HUES48 (cell line): Measurements from ENCODE around the gene ZNF638.

ENCODE experiments used
- H3K27ac ChIP-seq: one replicate; pipeline ENCODE4 v1.7.0; 2013; ENCODE audit warnings: low read depth, low read length, inconsistent platforms
- H3K27me3 ChIP-seq: 2 replicates; pipeline ENCODE4 v1.6.1; 2013; ENCODE audit warnings: mild to moderate bottlenecking, low read length; ENCODE audit not compliant: control insufficient read depth, insufficient read depth
- H3K36me3 ChIP-seq: 2 replicates; pipeline ENCODE4 v1.6.1; 2013; ENCODE audit warnings: low read length; ENCODE audit not compliant: control insufficient read depth, insufficient read depth
- H3K4me1 ChIP-seq: 2 replicates; pipeline ENCODE4 v1.6.1; 2013; ENCODE audit warnings: mild to moderate bottlenecking, low read length; ENCODE audit not compliant: control insufficient read depth, insufficient read depth
- H3K4me3 ChIP-seq: 2 replicates; pipeline ENCODE4 v1.5.1; 2013; ENCODE audit warnings: mild to moderate bottlenecking, low read depth, low read length
- H3K9ac ChIP-seq: 2 replicates; pipeline ENCODE4 v1.6.1; 2013; ENCODE audit warnings: mild to moderate bottlenecking, low read depth, low read length, moderate library complexity
- H3K9me3 ChIP-seq: 2 replicates; pipeline ENCODE4 v1.6.1; 2013; ENCODE audit warnings: low read length; ENCODE audit not compliant: control insufficient read depth, insufficient read depth

Gene ZNF638

GRCh38 chr2:71462641-71463341, 131.2 kb downstream of the ZNF638 start:
- Histone ChIP-seq H3K4me3 (no peak overlapping the region), H3K36me3 (no peaks in the 10 kb centered on the region), H3K4me1 (peaks cover 22% of the 10 kb centered on the region), H3K27ac (no peak overlapping the region), H3K9me3 (no peaks in the 10 kb centered on the region; the same call in 1 of the 2 replicates), H3K9ac (no peak overlapping the region), H3K27me3 (peaks cover 89% of the 10 kb centered on the region)

GRCh38 chr2:71463342-71463654, 131.7 kb downstream of the ZNF638 start:
- Histone ChIP-seq H3K27me3 (peaks cover 94% of the 10 kb centered on the region), H3K36me3 (no peaks in the 10 kb centered on the region), H3K9me3 (no peaks in the 10 kb centered on the region; the same call in 1 of the 2 replicates), H3K4me3 (no peak overlapping the region), H3K9ac (no peak overlapping the region), H3K27ac (no peak overlapping the region), H3K4me1 (peaks cover 22% of the 10 kb centered on the region)

DNA sequence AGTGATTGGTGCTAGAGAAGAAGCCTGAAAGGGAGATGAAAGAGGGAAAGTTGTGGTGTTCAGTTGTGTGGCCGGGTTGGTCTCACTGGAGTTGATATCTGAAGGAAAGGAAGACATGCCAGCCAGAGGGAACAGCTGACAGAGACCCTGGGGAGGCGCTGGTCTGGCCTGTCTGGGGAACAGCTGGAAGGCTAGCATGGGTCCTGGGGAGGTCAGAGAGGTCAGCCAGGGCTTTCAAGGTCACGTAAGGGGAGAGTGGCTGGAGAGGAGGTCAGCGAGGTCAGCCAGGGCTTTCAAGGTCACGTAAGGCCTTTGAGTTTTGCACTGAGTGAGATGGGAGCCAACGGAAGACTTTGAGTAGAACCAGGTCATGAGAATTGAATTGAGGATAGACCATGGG, 132.8 kb downstream of the ZNF638 start:
- peaks cover 22% of the 10 kb centered on the region for H3K4me1 ChIP-seq
- no peaks in the 10 kb centered on the region for H3K36me3 ChIP-seq
- H3K4me3 ChIP-seq = no peak overlapping the region
- no peaks in the 10 kb centered on the region; the same call in 1 of the 2 replicates for H3K9me3 ChIP-seq
- peaks cover 96% of the 10 kb centered on the region for H3K27me3 ChIP-seq
- H3K27ac ChIP-seq = no peak overlapping the region
- no peak overlapping the region for H3K9ac ChIP-seq

- Histone ChIP-seq H3K27ac (no peak overlapping the region), H3K27me3 (peaks cover 91% of the 10 kb centered on the region), H3K9ac (no peak overlapping the region), H3K36me3 (no peaks in the 10 kb centered on the region), H3K4me3 (peak overlapping the region; percentile 69), H3K9me3 (no peaks in the 10 kb centered on the region; the same call in 1 of the 2 replicates), H3K4me1 (peaks cover 22% of the 10 kb centered on the region)
Measured at GRCh38 chr2:71465356-71465755, 133.8 kb downstream of the ZNF638 start.

DNA sequence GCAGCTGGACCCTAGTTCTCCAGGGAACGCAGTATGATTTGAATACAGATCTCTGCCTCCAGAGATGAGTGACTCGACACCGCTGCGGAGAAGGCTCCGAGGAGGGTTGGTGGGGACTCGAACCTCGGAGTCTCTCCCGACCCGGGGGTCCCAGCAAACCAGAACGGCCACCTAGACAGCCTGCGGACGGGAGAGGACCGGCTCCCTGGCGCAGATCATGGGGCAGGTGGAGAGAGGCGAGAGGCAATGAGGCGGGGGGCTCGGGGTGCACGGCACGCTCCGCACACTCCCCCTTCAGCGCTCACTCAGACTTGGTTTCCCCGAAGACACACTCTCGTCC, 134.3 kb downstream of the ZNF638 start:
- Histone ChIP-seq H3K9ac (no peak overlapping the region), H3K36me3 (no peaks in the 10 kb centered on the region), H3K4me3 (peak overlapping the region; percentile 69)

GRCh38 chr2:71466301-71467179, 135.0 kb downstream of the ZNF638 start:
- Histone ChIP-seq H3K27me3 (peaks cover 83% of the 10 kb centered on the region), H3K36me3 (no peaks in the 10 kb centered on the region), H3K4me1 (peaks cover 17% of the 10 kb centered on the region), H3K9ac (no peak overlapping the region), H3K9me3 (no peaks in the 10 kb centered on the region; the same call in 1 of the 2 replicates), H3K27ac (no peak overlapping the region), H3K4me3 (peak overlapping the region; percentile 69)

More for the DNA sequence above, 134.3 kb downstream of the ZNF638 start:
- Histone ChIP-seq H3K27me3 (peaks cover 89% of the 10 kb centered on the region), H3K4me1 (peaks cover 21% of the 10 kb centered on the region), H3K27ac (no peak overlapping the region), H3K9me3 (no peaks in the 10 kb centered on the region; the same call in 1 of the 2 replicates)

- no peak overlapping the region for H3K9ac ChIP-seq
Measured at GRCh38 chr2:71467180-71467815, 135.7 kb downstream of the ZNF638 start.

GRCh38 chr2:71468279-71469015, 136.9 kb downstream of the ZNF638 start:
- Histone ChIP-seq H3K4me3 (no peak overlapping the region), H3K27ac (no peak overlapping the region), H3K4me1 (peaks cover 17% of the 10 kb centered on the region), H3K9me3 (no peaks in the 10 kb centered on the region), H3K36me3 (no peaks in the 10 kb centered on the region), H3K27me3 (peaks cover 64% of the 10 kb centered on the region), H3K9ac (no peak overlapping the region)

More at GRCh38 chr2:71467180-71467815, 135.7 kb downstream of the ZNF638 start:
- Histone ChIP-seq H3K4me3 (peak overlapping the region; percentile 69), H3K27me3 (peaks cover 76% of the 10 kb centered on the region), H3K27ac (no peak overlapping the region), H3K4me1 (peaks cover 17% of the 10 kb centered on the region), H3K36me3 (no peaks in the 10 kb centered on the region), H3K9me3 (no peaks in the 10 kb centered on the region; the same call in 1 of the 2 replicates)

DNA sequence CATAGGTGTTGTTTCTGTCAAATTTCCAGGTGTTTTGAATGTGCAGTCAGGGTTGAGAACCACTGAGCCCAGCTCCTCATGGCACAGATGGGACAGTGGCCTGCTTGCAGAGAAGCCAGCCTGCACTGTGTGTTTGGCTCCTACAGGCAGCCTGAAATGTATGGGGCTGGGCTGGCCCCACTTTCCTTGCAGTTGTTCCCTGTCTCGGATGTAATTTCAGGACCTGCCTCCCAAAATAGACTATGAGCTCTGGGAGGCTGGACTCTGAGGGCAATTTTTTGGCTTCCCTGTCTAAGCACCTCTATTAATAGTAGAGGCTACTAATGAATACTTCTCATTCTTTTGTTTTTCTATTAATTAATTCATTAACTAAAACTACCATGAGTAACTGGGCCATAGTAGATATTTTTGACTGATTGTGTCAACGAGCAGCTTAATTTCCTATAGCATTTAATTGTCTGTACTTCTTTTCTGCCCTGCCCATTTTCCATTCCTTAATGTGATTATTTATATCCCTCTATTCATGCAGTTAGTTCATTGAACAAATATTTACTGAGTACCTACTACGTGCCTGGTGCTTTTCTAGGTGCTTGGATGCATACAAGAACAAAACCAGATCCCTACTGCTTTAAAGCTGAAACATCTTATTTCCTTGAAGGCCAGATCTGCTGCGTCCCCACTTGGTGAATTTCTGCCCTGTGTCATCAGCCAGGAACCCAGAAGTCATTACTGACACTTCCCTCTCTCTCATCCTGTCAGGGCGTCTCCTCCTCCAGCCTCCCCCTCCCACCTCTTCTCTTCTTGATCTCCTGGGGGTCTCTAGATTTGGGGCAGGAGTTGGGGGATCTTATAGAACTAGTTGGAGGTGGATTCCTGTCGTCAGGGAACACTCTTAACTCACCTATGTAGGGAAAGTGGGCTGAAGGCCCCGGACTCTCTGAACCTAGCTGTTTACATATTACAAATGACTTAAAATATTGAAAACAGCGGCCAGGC, 138.1 kb downstream of the ZNF638 start:
- Histone ChIP-seq H3K4me1 (peaks cover 17% of the 10 kb centered on the region), H3K27ac (no peak overlapping the region), H3K9me3 (no peaks in the 10 kb centered on the region), H3K36me3 (no peaks in the 10 kb centered on the region), H3K4me3 (no peak overlapping the region), H3K27me3 (peaks cover 52% of the 10 kb centered on the region), H3K9ac (no peak overlapping the region)

DNA sequence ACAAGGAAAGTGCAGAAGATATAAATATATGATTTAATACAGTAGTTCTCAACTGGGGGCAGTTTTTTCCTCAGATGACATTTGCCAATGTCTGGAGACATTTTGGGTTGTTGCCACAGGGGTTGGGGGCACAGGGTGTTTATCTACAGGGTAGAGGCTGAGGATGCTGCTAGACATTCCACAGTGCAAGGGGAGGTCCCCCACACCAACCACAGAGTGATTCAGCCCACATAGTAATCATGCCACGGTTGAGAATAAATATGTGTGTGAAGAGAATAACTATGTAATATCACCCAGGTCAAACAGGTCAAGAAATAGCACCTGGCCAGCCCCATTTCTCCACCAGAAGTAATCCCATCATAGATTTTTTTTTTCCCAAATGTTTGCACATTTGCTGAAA, 139.7 kb downstream of the ZNF638 start:
- peaks cover 6% of the 10 kb centered on the region for H3K4me1 ChIP-seq
- no peak overlapping the region for H3K27ac ChIP-seq
- H3K4me3 ChIP-seq = no peak overlapping the region
- H3K9ac ChIP-seq = no peak overlapping the region
- no peaks in the 10 kb centered on the region for H3K36me3 ChIP-seq
- no peaks in the 10 kb centered on the region for H3K9me3 ChIP-seq
- peaks cover 36% of the 10 kb centered on the region for H3K27me3 ChIP-seq
